ENCODE data around the gene WFIKKN2. TPM values are rescaled to one million over a fixed set of nuclear protein-coding genes. Genes with fewer than 3 reads are reported as not detected.

WFIKKN2 gene
- total RNA-seq, 1 experiment from 2014 or later: not detected

DNA sequence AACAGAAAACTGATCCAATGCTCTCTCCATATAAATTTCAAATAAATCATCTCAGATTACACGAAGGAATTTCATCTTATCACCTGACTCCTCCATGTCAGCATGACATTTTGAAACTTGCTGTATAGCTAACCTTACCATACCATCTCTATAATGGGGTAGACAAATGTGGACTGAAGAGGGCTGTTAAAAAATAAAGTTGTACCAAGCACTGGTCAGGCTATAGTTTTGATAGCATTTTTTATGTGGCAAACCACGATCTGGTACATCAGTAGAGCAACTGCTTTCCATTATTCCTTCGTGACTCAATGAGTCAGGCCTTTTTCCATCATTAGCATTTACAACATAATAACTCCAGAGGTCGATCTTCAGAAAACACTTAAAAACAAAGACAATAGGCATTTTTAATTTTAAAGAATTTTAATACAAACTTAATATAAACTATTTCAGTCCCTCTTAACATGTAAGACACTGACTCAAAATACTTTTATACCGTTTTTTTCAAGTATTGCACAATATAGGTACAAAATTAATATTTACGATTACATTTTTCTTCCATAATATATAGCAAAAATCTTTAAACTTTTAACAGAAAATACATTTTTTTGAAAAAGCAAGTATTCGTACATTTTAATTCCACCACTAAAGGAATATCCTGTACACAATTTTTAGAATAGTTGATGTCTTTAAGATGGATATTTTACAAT, 26.6 kb downstream of the WFIKKN2 start:
- TF ChIP-seq CTCF (conservative IDR thresholded peaks at IDR 0.05; ENCODE audit: low read depth, low read length): no peak
- DNase-seq (ENCODE audit: low spot score): no peak
- Histone ChIP-seq H3K9me3 (ENCODE audit: low read depth, low read length, poor library complexity, severe bottlenecking) (no peaks in the 10 kb centered on the region), H3K4me1 (ENCODE audit: insufficient read depth, low read length, poor library complexity, severe bottlenecking) (peaks cover 6% of the 10 kb centered on the region), H3K27ac (ENCODE audit: low read depth, low read length, poor library complexity, severe bottlenecking) (no peak overlapping the region), H3K27me3 (replicated peaks; ENCODE audit: insufficient read depth, low read depth, low read length, poor library complexity) (no peaks in the 10 kb centered on the region), H3K4me3 (ENCODE audit: low read depth, low read length, poor library complexity, severe bottlenecking) (no peak overlapping the region), H3K36me3 (ENCODE audit: insufficient read depth, low read length, poor library complexity, severe bottlenecking) (peaks cover 24% of the 10 kb centered on the region)
- ChIA-PET CTCF (interaction anchor here (0.6 kb wide), 1 partner anchor 18 kb away, joined by 3 read pairs; no protein-coding TSS in a partner anchor), POLR2A (ENCODE audit: low non-redundant PET) (no interaction called here)
- no TSS peak for BruUV-seq (replicated peaks)
- intact Hi-C loops (cut with micrococcal nuclease; ENCODE audit: unreplicated experiment): no loop called here

DNA sequence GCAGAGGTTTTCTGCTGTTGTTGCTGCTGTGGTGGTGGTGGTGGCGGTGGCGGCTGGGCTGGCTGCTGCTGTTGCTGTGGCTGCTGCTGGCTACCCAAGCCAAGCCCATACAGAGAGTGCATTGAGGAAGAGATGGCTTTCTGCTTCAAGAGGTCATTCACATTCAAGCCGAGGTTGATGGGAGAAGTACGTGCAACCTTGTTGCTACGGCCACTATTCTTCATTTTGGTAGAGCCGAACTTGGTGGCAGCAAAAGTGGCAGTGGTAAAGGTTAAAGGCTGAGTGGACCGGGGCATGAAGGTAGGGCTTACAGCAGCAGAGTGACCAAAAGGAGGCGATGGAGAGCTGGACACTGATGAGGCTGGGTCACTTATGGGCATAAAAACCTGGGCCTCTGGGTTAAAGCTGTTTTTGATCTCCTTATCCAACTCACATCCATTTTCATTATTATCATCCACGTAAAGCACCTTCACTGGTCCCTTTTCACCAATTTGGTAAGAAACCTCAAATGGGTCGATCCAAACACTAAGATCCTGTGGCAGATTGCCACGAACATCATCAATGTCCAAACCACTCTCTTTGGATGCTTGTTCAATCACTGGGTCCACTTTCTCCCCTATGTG, 27.9 kb downstream of the WFIKKN2 start:
- Histone ChIP-seq H3K36me3 (ENCODE audit: insufficient read depth, low read length, poor library complexity, severe bottlenecking) (peaks cover 24% of the 10 kb centered on the region), H3K4me1 (ENCODE audit: insufficient read depth, low read length, poor library complexity, severe bottlenecking) (peaks cover 6% of the 10 kb centered on the region), H3K4me3 (ENCODE audit: low read depth, low read length, poor library complexity, severe bottlenecking) (no peak overlapping the region), H3K9me3 (ENCODE audit: low read depth, low read length, poor library complexity, severe bottlenecking) (no peaks in the 10 kb centered on the region), H3K27ac (ENCODE audit: low read depth, low read length, poor library complexity, severe bottlenecking) (no peak overlapping the region), H3K27me3 (replicated peaks; ENCODE audit: insufficient read depth, low read depth, low read length, poor library complexity) (no peaks in the 10 kb centered on the region)
- ChIA-PET POLR2A (ENCODE audit: low non-redundant PET) (no interaction called here), CTCF (interaction anchor here (0.8 kb wide), 1 partner anchor 80 kb away, joined by 3 read pairs; no protein-coding TSS in a partner anchor)
- BruUV-seq (replicated peaks): no TSS peak
- DNase-seq (ENCODE audit: low spot score): peak; percentile 16
- intact Hi-C loops (cut with micrococcal nuclease; ENCODE audit: unreplicated experiment): no loop called here
- TF ChIP-seq EZH2 (IDR thresholded peaks at IDR 0.05; ENCODE audit: borderline replicate concordance, low read depth, low read length, poor library complexity, severe bottlenecking) (no peak), CTCF (conservative IDR thresholded peaks at IDR 0.05; ENCODE audit: low read depth, low read length) (peak; percentile 57)

GRCh38 chr17:50863931-50864330, 28.5 kb downstream of the WFIKKN2 start:
- Histone ChIP-seq H3K27ac (ENCODE audit: low read depth, low read length, poor library complexity, severe bottlenecking) (no peak overlapping the region), H3K4me3 (ENCODE audit: low read depth, low read length, poor library complexity, severe bottlenecking) (no peak overlapping the region), H3K4me1 (ENCODE audit: insufficient read depth, low read length, poor library complexity, severe bottlenecking) (peaks cover 6% of the 10 kb centered on the region), H3K27me3 (replicated peaks; ENCODE audit: insufficient read depth, low read depth, low read length, poor library complexity) (no peaks in the 10 kb centered on the region), H3K9me3 (ENCODE audit: low read depth, low read length, poor library complexity, severe bottlenecking) (no peaks in the 10 kb centered on the region), H3K36me3 (ENCODE audit: insufficient read depth, low read length, poor library complexity, severe bottlenecking) (peaks cover 24% of the 10 kb centered on the region)
- intact Hi-C loops (cut with micrococcal nuclease; ENCODE audit: unreplicated experiment): no loop called here
- BruUV-seq (replicated peaks): no TSS peak
- POLR2A ChIA-PET (ENCODE audit: low non-redundant PET): no interaction called here
- CTCF ChIA-PET: no interaction called here
- TF ChIP-seq EZH2 (IDR thresholded peaks at IDR 0.05; ENCODE audit: borderline replicate concordance, low read depth, low read length, poor library complexity, severe bottlenecking) (no peak), CTCF (conservative IDR thresholded peaks at IDR 0.05; ENCODE audit: low read depth, low read length) (no peak)
- DNase-seq (ENCODE audit: low spot score): no peak
